Ishikawa (cell line): ENCODE results near the gene DNAH3.

ENCODE experiments used
- CEBPB ChIP-seq: IDR thresholded peaks from 2 replicates; pipeline ENCODE4 v1.6.1; 2012
- CREB1 ChIP-seq: IDR thresholded peaks from 2 replicates; pipeline ENCODE4 v1.6.1; 2012; ENCODE audit warnings: low read depth
- EGR1 ChIP-seq: IDR thresholded peaks from 2 replicates; pipeline ENCODE4 v1.6.1; 2012
- EP300 ChIP-seq: IDR thresholded peaks from 2 replicates; pipeline ENCODE4 v1.6.1; 2012; ENCODE audit warnings: borderline replicate concordance
- FOXM1 ChIP-seq: IDR thresholded peaks from 2 replicates; pipeline ENCODE4 v1.6.1; 2012; ENCODE audit warnings: low read depth, borderline replicate concordance
- MAX ChIP-seq: IDR thresholded peaks from 2 replicates; pipeline ENCODE4 v1.6.1; 2012
- NFIC ChIP-seq: IDR thresholded peaks from 2 replicates; pipeline ENCODE4 v1.6.1; 2012
- RAD21 ChIP-seq: IDR thresholded peaks from 2 replicates; pipeline ENCODE4 v1.6.1; 2012; ENCODE audit warnings: low read depth
- REST ChIP-seq: IDR thresholded peaks from 2 replicates; pipeline ENCODE4 v1.6.1; 2012; ENCODE audit warnings: low read depth, mild to moderate bottlenecking
- TAF1 ChIP-seq: IDR thresholded peaks from 2 replicates; pipeline ENCODE4 v1.6.1; 2012; ENCODE audit warnings: low read depth, mild to moderate bottlenecking
- TCF12 ChIP-seq: IDR thresholded peaks from 2 replicates; pipeline ENCODE4 v1.6.1; 2012; ENCODE audit warnings: low read depth
- TEAD4 ChIP-seq: IDR thresholded peaks from 2 replicates; pipeline ENCODE4 v1.6.1; 2012
- USF1 ChIP-seq: IDR thresholded peaks from 2 replicates; pipeline ENCODE4 v1.6.1; 2012
- YY1 ChIP-seq: IDR thresholded peaks from 2 replicates; pipeline ENCODE4 v1.6.1; 2012; ENCODE audit warnings: low read depth
- ZBTB7A ChIP-seq: IDR thresholded peaks from 2 replicates; pipeline ENCODE4 v1.6.1; 2012; ENCODE audit warnings: low read depth

Gene DNAH3

GRCh38 chr16:20916942-20917341, 233.7 kb downstream of the DNAH3 start:
- no peak for TF ChIP-seq CEBPB
- no peak for TF ChIP-seq TEAD4
- TF ChIP-seq TAF1 = no peak
- no peak for TF ChIP-seq NFIC
- TF ChIP-seq CREB1 = no peak

GRCh38 chr16:20916289-20916688, 234.4 kb downstream of the DNAH3 start:
- no peak for TF ChIP-seq RAD21
- TF ChIP-seq REST = no peak
- TF ChIP-seq TEAD4 = no peak
- TF ChIP-seq YY1 = no peak
- TF ChIP-seq CEBPB = no peak
- TF ChIP-seq NFIC = no peak
- TF ChIP-seq EGR1 = no peak
- no peak for TF ChIP-seq MAX
- TF ChIP-seq ZBTB7A = no peak
- TF ChIP-seq USF1 = no peak
- no peak for TF ChIP-seq EP300
- no peak for TF ChIP-seq TAF1
- no peak for TF ChIP-seq CREB1
- TF ChIP-seq FOXM1 = no peak
- no peak for TF ChIP-seq TCF12

- TF ChIP-seq FOXM1 (no peak), CEBPB (no peak), MAX (no peak), RAD21 (no peak), CREB1 (no peak), ZBTB7A (no peak)
Measured at GRCh38 chr16:20911361-20911760, 239.3 kb downstream of the DNAH3 start.

GRCh38 chr16:20910781-20911321, 239.8 kb downstream of the DNAH3 start:
- TF ChIP-seq USF1 (no peak), NFIC (no peak), CEBPB (no peak), TEAD4 (no peak), ZBTB7A (no peak)

- TF ChIP-seq USF1 = no peak
- TF ChIP-seq TCF12 = no peak
- TF ChIP-seq TEAD4 = peak; percentile 55; the same call in 1 of the 2 replicates
- no peak for TF ChIP-seq REST
Measured at GRCh38 chr16:20906341-20907255, 244.0 kb downstream of the DNAH3 start.

- no peak for TF ChIP-seq ZBTB7A
- TF ChIP-seq USF1 = no peak
- TF ChIP-seq EGR1 = no peak
- TF ChIP-seq YY1 = no peak
- no peak for TF ChIP-seq EP300
- no peak for TF ChIP-seq CEBPB
- no peak for TF ChIP-seq NFIC
- TF ChIP-seq REST = no peak
- TF ChIP-seq TAF1 = no peak
- no peak for TF ChIP-seq FOXM1
- TF ChIP-seq TEAD4 = no peak
Measured at GRCh38 chr16:20905576-20905975, 245.1 kb downstream of the DNAH3 start.
